Upper lobe of right lung (tissue), 1 donor: ENCODE results near the gene MYRF. TPM values are rescaled to one million over a fixed set of nuclear protein-coding genes. Genes with fewer than 3 reads are reported as not detected.

ENCODE experiments used
- ATAC-seq: fragments of 200-7000 bp; cut with Tn5 transposase; one replicate; pipeline ENCODE4 v1.9.1; 2020; ENCODE audit warnings: mild to moderate bottlenecking, moderate library complexity
- DNase-seq: peaks from one replicate; pipeline ENCODE4 v3.0.0-alpha.2; 2020
- H3K27ac ChIP-seq: fragments of 200-600 bp; one replicate; pipeline ENCODE4 v1.8.0; 2022
- H3K27me3 ChIP-seq: fragments of 200-600 bp; one replicate; pipeline ENCODE4 v1.8.0; 2022; ENCODE audit warnings: mild to moderate bottlenecking
- H3K36me3 ChIP-seq: fragments of 200-600 bp; one replicate; pipeline ENCODE4 v1.8.0; 2022
- H3K4me1 ChIP-seq: fragments of 200-600 bp; one replicate; pipeline ENCODE4 v1.8.0; 2022
- H3K4me3 ChIP-seq: fragments of 200-600 bp; one replicate; pipeline ENCODE4 v1.8.0; 2022; ENCODE audit warnings: mild to moderate bottlenecking
- H3K9me3 ChIP-seq: fragments of 200-600 bp; one replicate; pipeline ENCODE4 v1.8.0; 2022
- CTCF ChIP-seq: fragments of 200-600 bp; IDR thresholded peaks from one replicate; pipeline ENCODE4 v1.8.0; 2022; ENCODE audit warnings: antibody characterized with exemption
- intact Hi-C: fragments of 100-400 bp; cut with DNase I; formaldehyde crosslinking; loops from one replicate; pipeline ENCODE4 v1.11.0; 2022
- total RNA-seq: library from RNA; stranded (reverse); fragmentation: NEBNext Ultra II Directional; extraction: Animal tissue kit (Norgen Biotek cat#: 25700); gene quantifications from one replicate; pipeline ENCODE4 v1.2.1, GENCODE V29; 2021
- donor health status: DM: no; HTN: yes; CAD: no; lungs with severe emphysema.

MYRF gene
- total RNA-seq, 1 donor from 2014 or later, result 62.6 TPM

GRCh38 chr11:61773356-61773755, 20.9 kb downstream of the MYRF start:
- Histone ChIP-seq H3K36me3 (no peaks in the 10 kb centered on the region), H3K27me3 (no peaks in the 10 kb centered on the region), H3K4me1 (peaks cover 5% of the 10 kb centered on the region), H3K27ac (no peak overlapping the region), H3K4me3 (no peak overlapping the region), H3K9me3 (no peaks in the 10 kb centered on the region)
- TF ChIP-seq CTCF, result no peak
- intact Hi-C loops, result no loop called here
- DNase-seq, result no peak
- ATAC-seq, result no peak

GRCh38 chr11:61773809-61774208, 21.4 kb downstream of the MYRF start:
- DNase-seq (no peak), ATAC-seq (no peak)
- no peak for TF ChIP-seq CTCF
- intact Hi-C loops, result no loop called here
- H3K9me3 ChIP-seq, result no peaks in the 10 kb centered on the region
- H3K27ac ChIP-seq, result no peak overlapping the region
- no peaks in the 10 kb centered on the region for H3K36me3 ChIP-seq
- peaks cover 5% of the 10 kb centered on the region for H3K4me1 ChIP-seq
- H3K4me3 ChIP-seq, result no peak overlapping the region
- H3K27me3 ChIP-seq, result no peaks in the 10 kb centered on the region

GRCh38 chr11:61774411-61774810, 22.0 kb downstream of the MYRF start:
- no peaks in the 10 kb centered on the region for H3K36me3 ChIP-seq

GRCh38 chr11:61775106-61775505, 22.7 kb downstream of the MYRF start:
- intact Hi-C loops, result no loop called here
- H3K9me3 ChIP-seq, result no peaks in the 10 kb centered on the region
- no peaks in the 10 kb centered on the region for H3K36me3 ChIP-seq
- H3K4me3 ChIP-seq, result no peak overlapping the region
- no peak overlapping the region for H3K27ac ChIP-seq
- no peak for TF ChIP-seq CTCF
- ATAC-seq, result no peak
- DNase-seq, result no peak
- H3K4me1 ChIP-seq, result peaks cover 5% of the 10 kb centered on the region
- no peaks in the 10 kb centered on the region for H3K27me3 ChIP-seq

More at GRCh38 chr11:61774411-61774810, 22.0 kb downstream of the MYRF start:
- intact Hi-C loops, result no loop called here
- Histone ChIP-seq H3K27me3 (no peaks in the 10 kb centered on the region), H3K4me3 (no peak overlapping the region), H3K9me3 (no peaks in the 10 kb centered on the region), H3K27ac (no peak overlapping the region), H3K4me1 (peaks cover 5% of the 10 kb centered on the region)
- DNase-seq (no peak), ATAC-seq (no peak)
- TF ChIP-seq CTCF, result no peak

GRCh38 chr11:61775606-61776554, 23.4 kb downstream of the MYRF start:
- H3K9me3 ChIP-seq, result no peaks in the 10 kb centered on the region
- no peak overlapping the region for H3K4me3 ChIP-seq
- no peaks in the 10 kb centered on the region for H3K36me3 ChIP-seq
- ATAC-seq (peak; percentile 6), DNase-seq (no peak)
- no peaks in the 10 kb centered on the region for H3K27me3 ChIP-seq
- peaks cover 5% of the 10 kb centered on the region for H3K4me1 ChIP-seq
- intact Hi-C loops, result no loop called here
- H3K27ac ChIP-seq, result no peak overlapping the region
- no peak for TF ChIP-seq CTCF
